Activated CD4-positive, alpha-beta memory T cell treated with anti-CD3 and anti-CD28 coated beads for 36 hours (primary cell): ENCODE data around the gene VSTM2L. TPM values are rescaled to one million over a fixed set of nuclear protein-coding genes. Genes with fewer than 3 reads are reported as not detected.

ENCODE experiments used
- CTCF ChIA-PET: fragments of 350-600 bp; sonication (Branson Sonifier 250); formaldehyde crosslinking; loops from one replicate; lab custom pipeline; 2021; ENCODE audit warnings: antibody characterized with exemption, inconsistent platforms; lab: Charles Lee
- POLR2A ChIA-PET: fragments of 350-600 bp; sonication (Branson Sonifier 250); formaldehyde crosslinking; loops from one replicate; lab custom pipeline; 2021; ENCODE audit warnings: antibody characterized with exemption; lab: Charles Lee
- DNase-seq: peaks from one replicate; pipeline ENCODE4 v3.0.0-alpha.2; 2020
- H3K27ac Mint-ChIP-seq: one replicate; pipeline ENCODE4 v1.8.0; 2021; ENCODE audit warnings: mixed read lengths
- H3K27me3 Mint-ChIP-seq: one replicate; pipeline ENCODE4 v1.8.0; 2021; ENCODE audit warnings: mixed read lengths
- H3K36me3 Mint-ChIP-seq: one replicate; pipeline ENCODE4 v1.8.0; 2021; ENCODE audit warnings: mixed read lengths
- H3K4me1 Mint-ChIP-seq: one replicate; pipeline ENCODE4 v1.8.0; 2021; ENCODE audit warnings: low read depth, mixed read lengths
- H3K4me3 Mint-ChIP-seq: one replicate; pipeline ENCODE4 v1.8.0; 2021; ENCODE audit warnings: mild to moderate bottlenecking, mixed read lengths
- H3K9me3 Mint-ChIP-seq: one replicate; pipeline ENCODE4 v1.8.0; 2021; ENCODE audit warnings: mixed read lengths
- intact Hi-C: fragments of 100-400 bp; cut with micrococcal nuclease; formaldehyde crosslinking; loops from one replicate; pipeline ENCODE4 v1.15.1; 2023
- total RNA-seq, 2 experiments: library from RNA; stranded (reverse); gene quantifications; one replicate each; pipeline ENCODE4 v1.2.3, GENCODE V29; 2021

Gene VSTM2L
- total RNA-seq, 2 experiments from 2014 or later: not detected

DNA sequence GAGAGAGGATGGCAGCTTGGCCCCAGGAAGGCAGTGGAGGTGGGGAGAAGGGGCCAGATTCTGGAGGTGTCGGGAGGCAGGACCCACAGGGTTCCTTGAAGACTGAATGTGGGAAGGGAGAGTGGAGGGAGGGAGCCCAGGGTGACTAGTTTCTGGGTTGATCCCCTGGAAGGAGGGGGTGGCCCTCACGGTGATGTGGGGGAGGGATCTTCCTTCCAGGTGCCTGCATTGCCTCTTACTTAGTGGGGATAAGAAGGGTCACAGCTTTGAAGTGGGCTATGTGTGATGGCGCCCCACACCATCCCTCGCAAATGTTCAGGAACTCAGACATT is 26.7 kb downstream of the VSTM2L start:
- Mint-ChIP-seq H3K36me3 (no peaks in the 10 kb centered on the region), H3K9me3 (no peaks in the 10 kb centered on the region), H3K27ac (no peak overlapping the region), H3K27me3 (peaks cover 10% of the 10 kb centered on the region), H3K4me1 (no peaks in the 10 kb centered on the region), H3K4me3 (no peak overlapping the region)
- intact Hi-C loops: loop anchor here (10.0 kb wide), 1 partner anchor 125 kb away; no protein-coding TSS in a partner anchor
- CTCF ChIA-PET: no interaction called here
- POLR2A ChIA-PET: no interaction called here
- DNase-seq: no peak

DNA sequence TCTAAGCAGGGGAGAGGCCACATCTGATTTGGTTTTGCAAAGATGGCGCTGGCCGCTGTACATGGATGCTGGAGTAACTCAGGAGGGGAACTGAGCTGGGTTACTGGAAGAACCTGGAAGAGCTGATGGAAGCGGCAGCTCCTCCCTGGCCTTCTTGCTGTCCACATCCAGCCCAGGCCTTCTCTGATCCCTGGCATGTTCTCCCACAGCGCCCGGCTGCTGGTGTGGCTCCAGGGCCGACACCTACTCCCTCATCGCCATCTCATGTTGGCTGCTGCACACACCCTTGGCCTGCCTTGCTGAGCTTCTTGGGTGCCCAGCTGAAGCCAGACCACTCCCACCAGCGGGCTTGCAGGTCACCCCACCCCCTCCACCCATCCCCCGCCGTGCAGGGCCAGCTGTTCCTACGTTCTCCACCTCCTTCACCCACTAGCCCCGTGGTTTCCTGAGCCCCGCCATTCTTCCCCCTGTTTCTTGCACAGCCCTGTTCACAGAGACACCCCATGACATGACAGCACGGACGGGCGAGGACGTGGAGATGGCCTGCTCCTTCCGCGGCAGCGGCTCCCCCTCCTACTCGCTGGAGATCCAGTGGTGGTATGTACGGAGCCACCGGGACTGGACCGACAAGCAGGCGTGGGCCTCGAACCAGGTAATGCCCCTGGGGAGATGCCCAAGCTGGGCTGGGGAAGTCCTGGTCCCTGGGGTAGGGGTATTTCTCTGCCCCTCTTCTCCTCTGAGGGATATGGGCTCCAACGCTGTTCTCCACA is 28.4 kb downstream of the VSTM2L start:
- no peaks in the 10 kb centered on the region for H3K9me3 Mint-ChIP-seq
- CTCF ChIA-PET: no interaction called here
- H3K27me3 Mint-ChIP-seq: peaks cover 10% of the 10 kb centered on the region
- no peak overlapping the region for H3K27ac Mint-ChIP-seq
- DNase-seq: no peak
- H3K4me1 Mint-ChIP-seq: no peaks in the 10 kb centered on the region
- no peak overlapping the region for H3K4me3 Mint-ChIP-seq
- no peaks in the 10 kb centered on the region for H3K36me3 Mint-ChIP-seq
- intact Hi-C loops: no loop called here
- POLR2A ChIA-PET: no interaction called here

DNA sequence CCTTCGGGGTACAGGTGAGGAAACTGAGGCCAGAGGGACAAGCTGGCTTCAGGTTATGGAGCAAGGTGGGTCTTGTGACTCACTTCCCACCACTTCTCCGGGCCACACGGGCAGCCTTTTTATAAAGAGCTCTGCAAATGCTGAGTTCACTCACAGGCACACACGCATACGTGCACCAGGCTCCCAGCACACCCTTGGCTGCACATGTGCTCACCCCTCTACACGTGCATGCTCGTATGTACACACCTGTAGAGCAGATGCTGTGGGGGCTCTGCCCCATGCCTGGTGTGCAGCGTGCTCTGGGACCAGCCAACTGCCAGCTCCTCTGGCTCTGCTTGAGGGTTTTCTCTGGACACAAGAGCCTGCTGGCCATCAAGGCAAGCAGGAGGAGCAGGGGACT is 29.1 kb downstream of the VSTM2L start:
- Mint-ChIP-seq H3K9me3 (no peaks in the 10 kb centered on the region), H3K4me3 (no peak overlapping the region), H3K4me1 (no peaks in the 10 kb centered on the region), H3K27me3 (peaks cover 10% of the 10 kb centered on the region), H3K36me3 (no peaks in the 10 kb centered on the region), H3K27ac (no peak overlapping the region)
- no peak for DNase-seq
- CTCF ChIA-PET: no interaction called here
- POLR2A ChIA-PET: no interaction called here
- intact Hi-C loops: no loop called here

DNA sequence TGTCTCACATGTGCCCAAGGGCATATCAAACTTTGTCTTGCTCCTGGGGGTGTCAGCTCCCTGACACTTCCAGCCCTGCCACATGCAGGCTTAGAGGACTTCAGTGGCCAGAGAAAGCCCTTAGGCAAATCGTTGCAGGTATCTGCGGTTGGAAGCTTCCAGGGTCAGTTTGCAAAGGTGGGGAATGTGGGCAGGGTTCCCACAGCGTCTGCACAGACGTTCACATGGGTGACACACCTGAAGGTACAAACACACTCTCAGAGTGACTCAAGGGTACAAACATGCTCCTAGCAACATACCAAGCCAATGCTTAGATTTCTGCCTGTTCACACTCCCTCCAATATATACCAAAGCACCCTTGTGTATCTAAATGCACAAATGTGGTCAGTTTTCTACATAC is 30.0 kb downstream of the VSTM2L start:
- DNase-seq: no peak
- CTCF ChIA-PET: no interaction called here

DNA sequence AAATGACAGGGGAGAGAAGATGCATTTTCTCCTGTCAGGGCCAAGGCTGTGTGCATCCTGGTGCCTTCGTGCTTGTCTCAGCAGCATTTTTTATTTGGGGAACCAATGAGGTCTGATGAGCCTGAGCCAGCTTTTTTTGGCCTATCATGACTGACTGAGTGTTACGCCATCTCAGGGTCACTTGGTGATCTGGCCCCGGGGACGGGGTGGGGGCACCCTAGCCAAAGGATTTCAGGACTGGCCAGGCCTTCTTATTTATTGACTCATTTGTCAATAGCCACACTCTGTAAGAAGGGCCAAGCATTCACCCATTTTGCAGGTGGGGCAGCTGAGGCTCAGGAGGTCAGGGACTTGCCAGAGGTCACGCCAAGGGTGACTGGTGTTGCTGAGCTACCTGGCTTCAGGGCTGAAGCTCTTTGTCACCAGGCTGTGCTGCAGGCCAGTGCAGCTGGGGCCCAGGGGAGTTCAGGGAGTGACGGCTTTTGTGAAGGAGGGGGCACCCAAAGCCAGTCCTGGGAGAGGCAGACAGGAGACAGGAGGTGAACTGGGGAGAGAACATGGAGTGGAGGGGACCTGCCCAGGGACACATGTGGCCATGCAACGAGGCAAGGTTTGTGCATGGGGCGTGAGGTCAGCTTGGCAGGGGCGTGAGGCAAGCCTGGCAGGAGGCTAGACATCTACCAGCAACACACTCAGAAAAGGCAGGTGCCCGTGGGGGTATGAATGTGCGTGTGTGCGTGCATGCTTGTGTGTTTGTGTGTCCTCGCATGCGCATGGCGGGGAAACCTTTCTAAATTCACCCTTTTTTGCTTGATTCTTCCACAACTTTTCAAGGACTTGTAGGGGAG is 31.1 kb downstream of the VSTM2L start:
- no peaks in the 10 kb centered on the region for H3K9me3 Mint-ChIP-seq
- POLR2A ChIA-PET: no interaction called here
- no peak overlapping the region for H3K27ac Mint-ChIP-seq
- H3K4me1 Mint-ChIP-seq: no peaks in the 10 kb centered on the region
- DNase-seq: no peak
- H3K36me3 Mint-ChIP-seq: no peaks in the 10 kb centered on the region
- no peak overlapping the region for H3K4me3 Mint-ChIP-seq
- H3K27me3 Mint-ChIP-seq: peaks cover 8% of the 10 kb centered on the region
- CTCF ChIA-PET: interaction anchor here (0.8 kb wide), 1 partner anchor 34 kb away, joined by 3 read pairs; no protein-coding TSS in a partner anchor
- intact Hi-C loops: no loop called here

More for the DNA sequence above, 30.0 kb downstream of the VSTM2L start:
- Mint-ChIP-seq H3K4me1 (no peaks in the 10 kb centered on the region), H3K27ac (no peak overlapping the region), H3K36me3 (no peaks in the 10 kb centered on the region), H3K27me3 (peaks cover 10% of the 10 kb centered on the region), H3K9me3 (no peaks in the 10 kb centered on the region), H3K4me3 (no peak overlapping the region)
- intact Hi-C loops: no loop called here
- POLR2A ChIA-PET: no interaction called here

DNA sequence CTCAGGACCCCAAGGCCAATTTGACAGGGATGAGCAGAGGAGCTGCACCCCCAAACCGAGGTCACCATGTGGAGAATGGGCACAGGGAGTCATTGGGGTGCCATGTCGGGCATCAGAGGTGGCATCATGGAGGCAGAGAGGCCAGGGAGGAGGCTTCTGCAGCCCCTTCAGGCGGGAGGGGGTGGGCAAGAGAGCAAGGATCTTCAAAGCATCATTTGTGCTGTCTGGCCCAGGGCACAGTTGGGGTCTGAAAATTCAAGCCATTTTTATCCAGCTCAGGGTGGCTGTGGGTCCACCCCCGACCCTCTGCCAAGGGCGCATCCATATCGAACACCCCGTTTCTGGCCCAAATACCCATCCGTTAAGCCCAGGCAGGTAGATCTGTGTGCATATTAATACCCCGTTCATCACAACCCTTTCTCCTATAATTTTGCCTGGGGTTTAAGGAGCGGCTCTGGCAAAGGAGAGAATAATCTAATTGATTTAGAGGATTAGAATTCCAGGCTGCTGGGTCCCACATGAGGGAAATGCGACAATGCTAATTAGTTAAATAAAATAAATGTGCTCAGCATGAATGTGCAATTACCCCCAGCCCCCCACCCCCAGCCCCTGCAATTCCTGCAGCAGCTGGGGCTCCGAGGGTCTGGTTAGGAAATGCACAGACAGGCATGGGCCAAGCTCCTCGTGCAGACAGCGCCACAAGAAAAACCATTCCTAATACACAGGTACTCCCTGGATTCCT is 31.9 kb downstream of the VSTM2L start:
- intact Hi-C loops: no loop called here
- Mint-ChIP-seq H3K4me1 (no peaks in the 10 kb centered on the region), H3K27ac (no peak overlapping the region), H3K9me3 (no peaks in the 10 kb centered on the region), H3K36me3 (no peaks in the 10 kb centered on the region), H3K4me3 (no peak overlapping the region), H3K27me3 (peaks cover 7% of the 10 kb centered on the region)
- DNase-seq: no peak
- POLR2A ChIA-PET: no interaction called here
- CTCF ChIA-PET: no interaction called here

DNA sequence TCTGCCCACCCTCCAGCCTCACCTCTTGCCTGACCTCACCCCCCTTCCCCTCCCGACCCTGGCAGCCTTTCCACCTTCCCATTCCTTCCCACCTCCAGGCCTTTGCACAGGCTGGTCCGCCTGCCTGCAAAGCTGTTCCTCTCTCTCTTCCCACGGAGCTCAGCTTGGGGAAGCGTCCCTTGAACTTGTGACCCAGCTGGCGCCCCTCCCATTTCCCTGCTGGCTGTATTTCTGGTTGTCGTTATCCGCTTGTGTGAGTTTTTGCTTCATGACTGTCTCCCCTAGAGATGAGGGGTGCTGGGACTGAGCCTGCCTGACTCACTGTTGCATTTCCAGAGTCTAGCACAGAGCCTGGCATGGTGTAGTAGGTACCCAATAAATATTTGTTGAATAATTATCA is 32.5 kb downstream of the VSTM2L start:
- intact Hi-C loops: no loop called here
- POLR2A ChIA-PET: no interaction called here

DNA sequence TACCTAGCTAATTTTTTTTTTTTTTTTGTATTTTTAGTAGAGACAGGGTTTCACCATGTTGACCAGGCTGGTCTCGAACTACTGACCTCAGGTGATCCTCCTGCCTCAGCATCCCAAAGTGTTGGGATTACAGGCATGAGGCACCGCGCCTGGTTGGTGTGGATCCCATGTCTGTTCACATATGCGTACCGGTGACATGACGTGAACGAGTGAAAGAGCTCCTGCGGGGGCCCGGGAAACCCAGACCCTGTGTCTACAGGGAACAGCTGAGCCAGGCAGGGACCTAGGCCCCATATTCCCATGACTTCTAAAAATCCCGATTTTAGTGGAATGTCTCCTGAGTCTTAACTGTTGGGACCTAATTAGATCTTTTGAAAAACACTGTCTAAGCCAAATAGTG is 33.1 kb downstream of the VSTM2L start:
- Mint-ChIP-seq H3K4me3 (no peak overlapping the region), H3K27ac (no peak overlapping the region), H3K4me1 (no peaks in the 10 kb centered on the region), H3K27me3 (peaks cover 4% of the 10 kb centered on the region), H3K9me3 (no peaks in the 10 kb centered on the region), H3K36me3 (no peaks in the 10 kb centered on the region)
- intact Hi-C loops: no loop called here
- DNase-seq: no peak
- POLR2A ChIA-PET: no interaction called here
- CTCF ChIA-PET: interaction anchor here (1.0 kb wide), 1 partner anchor 285 kb away, joined by 3 read pairs; no protein-coding TSS in a partner anchor

More for the DNA sequence above, 32.5 kb downstream of the VSTM2L start:
- Mint-ChIP-seq H3K9me3 (no peaks in the 10 kb centered on the region), H3K36me3 (no peaks in the 10 kb centered on the region), H3K4me3 (no peak overlapping the region), H3K4me1 (no peaks in the 10 kb centered on the region), H3K27me3 (peaks cover 6% of the 10 kb centered on the region), H3K27ac (no peak overlapping the region)
- no peak for DNase-seq
- CTCF ChIA-PET: interaction anchor here (1.0 kb wide), 1 partner anchor 286 kb away, joined by 3 read pairs; no protein-coding TSS in a partner anchor

DNA sequence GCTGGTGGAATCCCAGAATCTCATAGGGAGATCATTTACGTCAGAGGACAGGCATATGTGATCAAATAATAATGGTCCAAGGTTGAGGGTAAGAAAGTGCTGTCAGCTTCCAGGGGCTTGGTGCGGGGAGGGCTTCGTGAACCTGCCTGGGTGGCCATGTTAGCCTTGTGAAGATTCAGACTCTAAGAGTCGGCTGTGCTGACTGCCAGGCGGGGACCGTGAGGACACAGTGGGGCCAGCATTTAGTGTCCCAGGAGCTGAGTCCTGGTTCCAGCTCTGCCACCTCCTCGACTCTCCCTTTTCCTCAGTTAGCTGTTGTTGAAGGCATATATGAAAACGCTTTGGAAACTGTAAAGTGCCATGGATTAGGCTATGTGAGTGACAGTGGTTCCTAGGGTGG is 33.5 kb downstream of the VSTM2L start:
- Mint-ChIP-seq H3K4me3 (no peak overlapping the region), H3K27me3 (peaks cover 4% of the 10 kb centered on the region), H3K36me3 (no peaks in the 10 kb centered on the region), H3K9me3 (no peaks in the 10 kb centered on the region), H3K27ac (no peak overlapping the region), H3K4me1 (no peaks in the 10 kb centered on the region)
- ChIA-PET CTCF (interaction anchor here (1.0 kb wide), 1 partner anchor 285 kb away, joined by 3 read pairs; no protein-coding TSS in a partner anchor), POLR2A (no interaction called here)
- intact Hi-C loops: no loop called here
- DNase-seq: no peak

DNA sequence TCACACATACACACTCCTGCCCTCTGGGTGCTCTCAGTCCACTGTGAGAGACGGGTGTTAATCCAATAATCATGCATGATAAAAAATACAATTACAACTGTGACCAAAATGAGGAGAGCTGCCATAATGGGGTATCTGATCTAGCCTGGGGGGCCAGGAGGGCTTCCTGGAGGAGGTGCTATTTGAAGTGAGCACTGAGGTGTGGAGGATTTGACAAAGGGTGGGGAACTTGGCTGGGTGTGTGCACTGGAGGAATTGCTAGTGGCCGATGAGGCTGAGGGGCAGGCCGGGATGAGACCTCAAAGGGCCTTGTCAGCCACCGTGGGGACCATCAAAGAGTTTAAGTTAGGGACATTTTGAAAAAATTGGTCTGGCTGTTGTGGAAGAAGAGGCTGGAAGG is 34.8 kb downstream of the VSTM2L start:
- Mint-ChIP-seq H3K27ac (no peak overlapping the region), H3K9me3 (no peaks in the 10 kb centered on the region), H3K4me1 (no peaks in the 10 kb centered on the region), H3K36me3 (no peaks in the 10 kb centered on the region), H3K4me3 (no peak overlapping the region), H3K27me3 (peaks cover 2% of the 10 kb centered on the region)
- ChIA-PET CTCF (no interaction called here), POLR2A (no interaction called here)
- no peak for DNase-seq
- intact Hi-C loops: no loop called here

DNA sequence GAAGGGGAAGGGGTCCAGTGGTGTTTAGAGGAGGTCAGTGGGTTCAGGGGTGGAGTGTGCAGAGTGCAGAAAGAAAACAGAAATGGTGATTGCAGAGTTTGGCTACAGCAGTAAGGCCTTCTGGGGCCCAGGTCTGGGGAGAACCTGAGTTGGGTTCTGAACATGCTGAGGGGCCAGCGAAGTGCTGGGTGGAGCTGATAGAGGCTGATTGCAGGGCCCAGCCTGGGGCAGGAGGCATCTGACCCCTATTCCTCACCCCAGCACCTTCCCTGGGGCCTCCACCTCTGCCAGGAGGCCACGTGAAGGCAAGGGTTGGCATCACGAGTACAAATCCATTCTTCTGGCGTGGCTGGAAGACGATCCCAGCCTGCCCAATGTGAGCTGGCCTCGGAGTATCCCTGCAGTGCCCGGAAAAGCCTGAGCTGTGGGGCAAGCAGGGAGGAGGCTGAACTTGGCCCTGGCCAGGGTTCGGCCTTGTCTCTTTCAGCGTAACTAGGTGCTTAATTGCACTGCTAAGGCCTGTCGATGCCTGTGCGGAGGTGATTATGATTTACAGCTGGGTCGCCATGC is 35.3 kb downstream of the VSTM2L start:
- CTCF ChIA-PET: no interaction called here
- DNase-seq: no peak
- H3K4me1 Mint-ChIP-seq: no peaks in the 10 kb centered on the region
- intact Hi-C loops: no loop called here
- POLR2A ChIA-PET: no interaction called here
- H3K27ac Mint-ChIP-seq: no peak overlapping the region
- no peaks in the 10 kb centered on the region for H3K9me3 Mint-ChIP-seq
- H3K4me3 Mint-ChIP-seq: no peak overlapping the region
- H3K36me3 Mint-ChIP-seq: no peaks in the 10 kb centered on the region
- H3K27me3 Mint-ChIP-seq: peaks cover 2% of the 10 kb centered on the region

DNA sequence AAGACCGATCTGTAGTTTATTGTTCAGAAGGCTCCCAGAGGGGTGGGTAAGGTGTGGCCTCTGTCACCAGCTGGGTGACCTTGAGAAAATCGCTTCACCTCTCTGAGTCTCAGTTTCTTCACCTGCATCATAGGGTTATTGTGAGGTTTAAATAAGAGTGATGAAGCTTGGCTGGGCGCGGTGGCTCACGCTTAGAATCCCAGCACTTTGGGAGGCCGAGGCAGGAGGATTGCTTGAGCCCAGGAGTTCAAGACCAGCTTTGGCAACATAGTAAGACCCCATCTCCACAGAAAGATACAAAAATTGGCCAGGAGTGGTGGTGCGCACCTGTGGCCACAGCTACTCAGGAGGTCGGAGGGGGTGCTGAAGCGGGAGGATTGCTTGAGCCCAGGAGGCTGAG is 36.0 kb downstream of the VSTM2L start:
- ChIA-PET POLR2A (no interaction called here), CTCF (no interaction called here)
- no peaks in the 10 kb centered on the region for H3K9me3 Mint-ChIP-seq
- H3K27ac Mint-ChIP-seq: no peak overlapping the region
- H3K4me1 Mint-ChIP-seq: no peaks in the 10 kb centered on the region
- peaks cover 1% of the 10 kb centered on the region for H3K27me3 Mint-ChIP-seq
- DNase-seq: no peak
- no peak overlapping the region for H3K4me3 Mint-ChIP-seq
- no peaks in the 10 kb centered on the region for H3K36me3 Mint-ChIP-seq
- intact Hi-C loops: no loop called here
